GM21786 (cell line): ENCODE results near the gene CCNT2.
A peak's percentile ranks its signal among the peaks of the same experiment; 100 is the strongest.
"Not testable (repeated sequence)": the region's sequence is repeated elsewhere in the genome, so short reads cannot be mapped to it uniquely, and the experiment has no call there.

Experiments used
- ATAC-seq: cut with Tn5 transposase; IDR thresholded peaks from one replicate; pipeline ENCODE4 v1.9.1; 2021; ENCODE audit not compliant: unreplicated experiment

The CCNT2 gene

DNA sequence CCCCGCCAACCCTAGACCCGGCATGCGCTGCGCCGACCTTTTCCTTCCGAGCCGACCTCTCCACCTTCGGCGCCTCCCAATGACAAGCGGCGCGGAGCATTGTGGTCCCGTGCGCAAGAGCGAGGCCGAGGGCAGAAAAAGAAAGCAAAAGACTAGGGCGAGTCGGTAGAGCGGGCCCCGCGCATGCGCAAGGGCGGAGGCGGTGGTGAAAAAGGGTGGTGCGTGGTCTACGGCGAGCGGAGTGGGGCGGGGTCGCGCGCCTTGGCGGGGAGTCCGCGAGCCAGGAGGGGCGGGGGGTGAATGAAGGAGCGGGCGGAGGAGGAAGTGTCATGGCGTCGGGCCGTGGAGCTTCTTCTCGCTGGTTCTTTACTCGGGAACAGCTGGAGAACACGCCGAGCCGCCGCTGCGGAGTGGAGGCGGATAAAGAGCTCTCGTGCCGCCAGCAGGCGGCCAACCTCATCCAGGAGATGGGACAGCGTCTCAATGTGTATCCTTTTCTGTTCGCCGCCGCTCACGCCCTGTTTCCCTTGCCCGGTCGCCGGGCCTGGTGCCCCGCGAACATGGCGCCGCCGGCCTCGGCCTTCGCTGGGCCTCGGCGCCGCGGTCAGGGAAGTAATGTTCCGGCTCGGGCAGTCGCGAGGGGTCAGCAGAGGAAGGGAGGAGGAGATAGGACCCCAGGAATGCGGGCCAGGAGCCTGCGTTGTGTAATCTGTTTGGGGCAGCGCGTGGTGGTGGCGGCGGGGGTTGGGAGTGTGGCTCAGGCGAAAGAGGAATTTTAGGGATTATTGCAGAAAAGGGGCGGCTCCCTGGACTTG is at the start of gene CCNT2:
Gene CCNT2 (plus strand): TSS at position 297 of the 815 bp plus-strand sequence. CDS start 33 bp downstream, at position 330.
- ATAC-seq, result peak; percentile 80

DNA sequence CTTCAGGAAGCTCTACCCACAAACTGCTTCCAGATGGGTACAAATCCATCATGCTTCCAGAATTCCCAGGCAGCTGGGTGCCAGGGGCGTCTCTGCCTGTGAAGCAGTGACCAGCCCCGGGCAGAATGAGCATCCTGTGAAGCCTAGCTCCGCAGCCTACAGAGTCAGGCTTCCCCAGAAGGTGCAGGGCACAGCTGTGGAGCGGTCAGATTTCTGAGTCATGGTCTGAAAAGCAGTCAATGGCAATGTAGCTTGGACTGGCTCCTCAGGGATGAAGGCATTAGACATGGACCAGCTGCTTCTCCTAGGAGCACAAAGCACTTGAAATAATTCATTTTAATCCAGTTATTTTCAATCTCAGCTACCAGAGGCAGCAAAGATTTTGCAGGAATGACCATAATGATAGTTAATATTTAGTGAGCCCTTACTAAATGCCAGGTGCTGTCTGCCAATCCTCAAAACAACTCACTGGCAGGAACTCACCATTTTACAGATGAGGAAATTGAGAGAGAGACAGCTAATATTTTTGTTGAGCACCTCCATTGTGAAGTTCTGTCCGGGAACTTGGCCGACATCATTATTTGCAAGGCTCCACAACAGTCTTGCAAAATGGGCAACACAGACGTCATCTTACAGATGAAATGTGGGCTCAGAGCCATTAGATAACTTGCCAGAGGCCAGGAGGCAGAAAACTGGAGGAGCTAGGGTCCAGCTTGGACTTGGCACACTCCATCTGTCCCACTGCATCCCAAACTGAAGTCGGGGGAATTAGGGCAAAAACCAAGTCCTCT is 48.5 kb upstream of the CCNT2 start:
- ATAC-seq, result no peak

DNA sequence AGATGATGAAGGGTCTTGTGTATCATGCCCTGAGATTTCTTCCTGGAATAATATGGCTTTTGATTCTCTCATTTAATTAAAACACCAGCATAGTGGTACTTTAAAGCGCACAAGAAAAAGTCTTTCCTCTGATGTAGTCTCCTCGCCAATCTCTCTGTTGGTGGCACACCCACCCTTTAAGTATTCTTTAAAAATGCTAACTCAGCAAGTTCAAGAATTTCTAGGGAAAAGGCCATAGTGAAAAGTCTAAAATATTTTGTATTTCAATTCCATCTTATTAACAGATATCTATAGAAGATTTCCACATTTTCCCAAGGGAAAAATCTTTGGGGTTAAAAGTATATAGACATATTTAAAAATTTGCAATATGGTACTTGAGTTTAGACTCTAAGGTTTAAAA is 45.5 kb upstream of the CCNT2 start:
- no peak for ATAC-seq

DNA sequence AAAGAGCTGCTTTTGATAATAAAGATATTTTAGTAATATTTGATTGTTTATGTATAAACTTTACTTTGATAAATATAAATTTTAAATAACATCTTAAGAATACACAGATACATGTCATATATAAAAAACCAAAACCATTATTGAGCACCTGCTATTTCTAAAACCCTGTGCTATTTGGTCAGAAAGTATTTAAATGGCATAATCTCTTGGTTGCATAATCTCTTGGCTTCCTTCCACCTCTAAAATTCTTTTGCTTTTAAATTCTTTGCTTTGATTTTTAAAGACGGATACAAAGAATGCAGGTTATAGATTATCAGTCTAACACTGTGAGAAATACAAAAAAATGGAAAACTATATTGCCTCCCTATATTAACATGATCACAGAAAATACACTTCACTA is 43.3 kb upstream of the CCNT2 start:
- ATAC-seq, result no peak

DNA sequence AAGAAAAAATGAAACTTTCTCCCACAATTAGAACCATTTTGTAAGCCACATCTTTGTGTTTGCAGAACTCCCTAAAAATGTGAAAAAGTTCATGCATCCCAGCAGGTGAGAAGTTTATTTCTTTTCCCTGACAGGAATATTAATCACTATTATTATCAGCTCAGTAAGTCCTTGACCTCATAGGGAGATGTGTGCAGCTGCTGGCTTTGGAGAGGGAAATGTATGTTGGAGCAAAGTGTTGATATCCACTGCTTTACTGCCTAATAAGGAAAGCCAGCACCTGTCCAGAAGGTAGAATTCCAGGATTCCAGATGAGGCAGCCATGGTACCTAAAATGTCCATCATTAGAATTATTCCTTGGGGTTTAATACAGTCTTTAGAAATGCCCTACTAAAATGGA is 35.8 kb upstream of the CCNT2 start:
- ATAC-seq, result no peak

DNA sequence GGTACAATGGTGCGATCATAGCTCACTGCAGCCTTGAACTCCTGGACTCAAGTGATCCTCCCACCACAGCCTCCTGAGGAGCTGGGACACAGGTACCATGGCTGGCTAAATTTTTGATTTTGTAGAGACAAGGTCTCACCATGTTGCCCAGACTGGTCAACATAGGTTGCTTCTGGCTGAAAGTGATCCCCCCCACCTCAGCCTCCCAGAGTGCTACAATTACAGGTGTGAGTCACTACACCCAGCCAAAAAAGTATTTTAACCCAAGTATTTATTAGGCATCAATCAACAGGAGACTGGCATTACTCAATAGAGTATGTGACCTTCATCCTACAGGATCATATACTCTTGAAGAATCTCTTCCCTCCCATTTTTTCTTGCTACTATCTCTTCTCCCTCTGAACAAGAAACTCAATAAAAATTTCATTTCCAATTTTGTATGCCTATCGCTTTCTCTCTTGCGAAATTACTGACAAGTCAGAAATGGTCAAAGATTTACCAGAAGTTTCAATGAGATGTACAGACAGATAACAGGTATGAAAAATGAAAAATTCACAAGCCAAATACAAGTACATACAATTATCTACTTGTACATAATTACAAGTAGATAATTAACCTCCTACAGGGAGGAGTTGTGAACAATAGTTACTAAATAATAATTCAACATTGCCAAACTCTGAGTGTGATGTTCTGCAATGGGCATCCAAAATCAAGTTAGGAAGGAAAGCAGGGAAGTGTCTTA is 34.9 kb upstream of the CCNT2 start:
- ATAC-seq, result no peak

DNA sequence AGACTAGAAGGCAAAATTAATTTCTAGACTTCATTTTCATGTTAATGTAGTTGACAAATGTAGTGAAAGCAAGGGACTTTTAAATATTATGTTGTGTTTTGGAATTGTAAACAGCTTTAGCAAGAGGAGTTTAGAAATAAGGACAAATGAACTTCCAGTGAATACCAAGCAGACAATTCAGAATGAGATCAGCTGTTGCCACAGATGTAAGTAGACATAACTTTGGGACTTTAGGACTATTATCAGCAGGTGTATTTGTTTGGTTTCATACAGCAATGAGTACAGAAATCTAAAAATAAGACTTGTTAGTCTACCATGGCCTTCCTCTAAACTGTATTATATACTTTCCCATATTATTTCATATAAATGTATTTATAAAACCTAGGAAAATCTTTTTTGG is 34.2 kb upstream of the CCNT2 start:
- no peak for ATAC-seq

DNA sequence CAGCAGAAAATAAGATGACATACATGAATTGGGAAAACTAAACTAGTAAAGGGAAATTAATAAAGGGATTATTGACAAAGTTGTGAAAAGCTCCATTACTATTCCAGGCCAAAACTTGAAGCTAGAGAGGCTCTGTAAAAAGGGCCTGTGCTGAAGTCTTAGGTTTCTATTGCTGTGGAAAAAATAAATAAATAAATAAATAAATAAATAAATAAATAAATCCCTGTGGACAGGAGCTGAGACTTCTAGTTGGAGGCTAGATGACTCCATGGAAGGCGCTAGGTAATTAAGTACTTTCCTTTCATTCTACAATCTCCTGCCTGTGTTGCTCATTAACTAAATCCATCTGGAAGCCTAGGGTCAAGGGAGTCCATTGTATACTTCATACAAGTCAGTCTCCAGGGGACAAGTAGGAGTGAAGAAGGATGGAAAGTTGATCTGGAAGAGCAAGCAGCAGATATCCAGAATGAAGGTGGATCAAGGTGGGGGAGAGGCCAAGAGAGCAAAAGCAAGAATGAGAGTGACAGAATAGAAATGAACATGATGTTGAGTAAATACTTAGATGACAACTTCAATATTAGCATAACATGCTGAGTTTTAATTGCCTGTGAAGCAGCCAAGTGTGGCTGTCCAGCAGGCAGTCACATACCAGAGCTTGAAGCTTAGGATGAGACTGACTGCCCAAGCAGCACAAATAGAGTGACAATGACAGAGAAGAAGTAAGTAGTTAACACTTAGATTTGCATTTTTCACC is 26.2 kb upstream of the CCNT2 start:
- no peak for ATAC-seq

DNA sequence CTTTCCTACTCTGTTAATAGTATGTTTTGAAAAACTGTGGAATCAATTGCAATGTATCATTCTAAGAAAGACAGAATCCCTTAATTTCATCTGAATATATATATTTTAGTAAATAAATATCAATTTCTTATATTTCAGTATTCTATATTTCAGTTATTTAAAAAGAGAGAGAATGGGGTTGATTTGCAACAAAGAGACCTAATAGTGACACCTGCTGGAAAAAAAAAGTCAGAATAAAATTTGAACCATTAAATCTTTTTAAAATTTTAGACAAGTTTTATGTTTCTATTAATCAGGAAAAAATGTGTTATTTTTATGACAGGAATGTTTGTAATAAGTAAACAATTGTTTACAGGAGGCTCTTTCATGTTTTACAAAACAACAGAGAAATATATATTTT is 20.7 kb upstream of the CCNT2 start:
- no peak for ATAC-seq

DNA sequence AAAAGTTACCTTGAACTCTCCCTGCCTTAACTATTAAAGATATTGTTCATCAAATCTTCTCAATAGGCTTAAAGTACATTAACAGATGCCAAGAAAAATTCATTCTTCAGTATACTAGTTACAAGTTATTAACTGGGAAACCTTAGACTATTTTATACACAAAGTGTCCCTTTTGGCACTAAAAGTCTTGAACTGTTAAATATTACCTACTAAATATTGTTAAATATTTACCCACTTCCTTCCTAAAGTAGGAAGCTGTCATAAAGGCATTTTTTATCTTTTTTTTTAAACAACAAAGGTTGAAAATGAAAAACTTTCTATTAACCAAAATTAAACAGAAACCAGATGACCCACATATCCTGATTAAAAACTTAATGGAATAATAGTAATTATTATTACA is 19.4 kb upstream of the CCNT2 start:
- ATAC-seq, result no peak

DNA sequence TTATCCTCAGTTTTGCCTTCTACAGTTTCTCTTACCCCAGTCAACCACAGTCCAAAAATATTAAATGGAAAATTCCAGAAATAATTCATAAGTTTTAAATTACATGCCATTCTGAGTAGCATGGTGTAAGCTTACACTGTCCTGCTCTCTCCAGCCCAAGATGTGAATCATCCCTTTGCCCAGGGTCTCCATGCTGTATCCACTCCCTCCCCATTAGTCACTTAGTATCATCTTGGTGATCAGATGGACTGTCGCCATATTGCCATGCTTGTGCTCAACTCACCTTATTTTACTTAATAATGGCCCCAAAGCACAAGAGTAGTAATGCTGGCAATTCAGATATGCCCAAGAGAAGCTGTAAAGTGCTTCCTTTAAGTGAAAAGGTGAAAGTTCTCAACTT is 18.5 kb upstream of the CCNT2 start:
- ATAC-seq, result no peak

DNA sequence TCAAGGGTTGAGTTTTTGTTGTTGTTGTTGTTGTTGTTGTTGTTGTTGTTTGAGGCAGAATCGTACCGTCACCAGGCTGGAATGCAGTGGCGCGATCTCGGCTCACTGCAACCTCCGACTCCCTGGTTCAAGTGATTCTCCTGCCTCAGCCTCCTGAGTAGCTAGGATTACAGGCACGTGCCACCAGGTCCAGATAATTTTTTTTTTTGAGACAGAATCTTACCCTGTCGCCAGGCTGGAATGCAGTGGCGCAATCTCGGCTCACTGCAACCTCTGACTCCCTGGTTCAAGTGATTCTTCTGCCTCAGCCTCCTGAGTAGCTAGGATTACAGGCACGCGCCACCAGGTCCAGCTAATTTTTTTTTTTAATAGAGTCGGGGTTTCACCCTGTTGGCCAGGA is 14.9 kb upstream of the CCNT2 start:
- not testable (repeated sequence) for ATAC-seq

DNA sequence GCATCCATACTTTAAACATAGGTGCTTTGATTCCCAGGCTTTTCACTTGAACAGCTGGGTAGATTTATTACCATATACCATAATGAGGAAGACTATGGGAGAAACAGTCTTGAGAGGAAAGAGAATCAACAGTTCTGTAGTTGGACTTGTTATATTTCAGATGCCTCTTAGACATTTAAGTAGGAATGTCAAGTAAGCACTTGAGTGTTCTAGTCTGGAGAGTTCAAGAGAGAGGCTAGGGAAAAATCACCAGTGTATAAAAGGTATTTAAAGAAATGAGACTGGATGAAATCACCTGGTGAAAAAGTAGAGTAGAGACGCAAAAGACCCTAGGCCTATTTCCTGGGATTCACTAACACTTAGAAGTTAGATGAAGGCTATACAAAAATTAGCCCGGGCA is 13.5 kb upstream of the CCNT2 start:
- ATAC-seq, result no peak

DNA sequence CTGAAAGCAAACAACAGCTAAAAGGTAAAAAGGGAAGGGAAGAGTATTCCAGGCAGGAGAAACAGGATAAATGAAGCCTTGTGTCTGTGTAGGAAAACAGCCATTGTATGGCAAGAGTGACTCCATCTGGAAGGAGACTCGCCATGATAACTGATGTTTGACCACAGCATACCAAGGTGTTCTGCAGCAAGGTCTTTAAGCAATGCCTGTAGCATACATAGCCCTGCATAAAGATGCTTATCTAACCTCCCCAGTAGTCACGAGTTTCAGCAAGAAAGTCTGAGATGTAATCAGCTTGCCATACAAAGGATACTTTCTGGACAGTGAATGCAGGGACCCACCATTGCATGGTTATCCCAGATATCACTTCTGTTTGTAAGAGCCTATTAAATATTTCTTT is 11.9 kb upstream of the CCNT2 start:
- no peak for ATAC-seq

DNA sequence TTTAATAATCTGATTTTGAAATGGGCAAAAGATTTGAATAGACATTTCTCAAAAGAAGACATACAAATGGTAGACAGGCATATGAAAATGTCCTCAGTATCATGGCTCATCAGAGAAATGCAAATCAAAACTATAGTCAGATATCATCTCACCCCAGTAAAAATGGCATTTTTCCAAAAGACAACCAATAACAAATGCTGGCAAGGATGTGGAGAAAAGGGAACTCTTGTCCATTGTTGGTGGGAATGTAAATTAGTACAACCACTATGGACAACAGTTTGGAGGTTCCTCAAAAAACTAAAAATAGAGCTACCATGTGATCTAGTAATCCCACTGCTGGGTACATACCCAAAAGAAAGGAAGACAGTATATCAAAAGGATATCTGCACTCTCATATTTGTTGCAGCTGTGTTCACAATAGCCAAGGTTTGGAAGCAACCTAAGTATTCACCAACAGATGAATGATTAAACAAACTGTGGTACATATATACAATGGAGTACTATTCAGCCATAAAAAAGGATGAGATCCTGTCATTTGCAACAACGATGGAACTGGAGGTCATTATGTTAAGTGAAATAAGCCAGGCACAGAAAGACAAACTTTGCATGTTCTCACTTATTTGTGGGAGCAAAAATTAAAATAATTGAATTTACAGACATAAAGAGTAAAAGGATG is 11.0 kb upstream of the CCNT2 start:
- ATAC-seq, result not testable (repeated sequence)

DNA sequence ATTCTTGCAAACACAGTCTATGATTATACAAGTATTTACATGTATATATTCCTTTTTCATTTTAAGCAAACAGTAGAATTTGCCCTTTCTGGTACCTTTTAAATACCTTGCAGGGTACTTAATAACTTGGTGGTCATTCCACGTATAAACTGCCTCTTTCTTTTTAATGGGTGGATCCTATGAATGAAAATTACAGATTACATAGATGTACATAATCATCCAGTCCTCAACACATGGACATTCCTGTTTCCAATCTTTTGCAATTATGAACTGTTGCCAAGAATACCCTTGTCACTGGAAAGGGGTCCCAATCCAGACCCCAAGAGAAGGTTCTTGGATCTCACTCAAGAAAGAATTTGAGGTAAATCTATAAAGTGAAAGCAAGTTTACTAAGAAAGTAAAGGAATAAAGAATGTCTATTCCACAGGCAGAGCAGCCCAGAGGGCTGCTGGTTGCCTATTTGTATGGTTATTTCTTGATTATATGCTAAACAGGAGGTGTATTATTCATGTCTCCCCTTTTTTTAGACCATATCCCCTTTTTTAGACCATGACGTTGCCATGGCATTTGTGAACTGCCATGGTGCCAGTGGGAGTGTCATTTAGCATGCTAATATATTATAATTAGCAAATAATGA is 7.7 kb upstream of the CCNT2 start:
- ATAC-seq, result no peak

DNA sequence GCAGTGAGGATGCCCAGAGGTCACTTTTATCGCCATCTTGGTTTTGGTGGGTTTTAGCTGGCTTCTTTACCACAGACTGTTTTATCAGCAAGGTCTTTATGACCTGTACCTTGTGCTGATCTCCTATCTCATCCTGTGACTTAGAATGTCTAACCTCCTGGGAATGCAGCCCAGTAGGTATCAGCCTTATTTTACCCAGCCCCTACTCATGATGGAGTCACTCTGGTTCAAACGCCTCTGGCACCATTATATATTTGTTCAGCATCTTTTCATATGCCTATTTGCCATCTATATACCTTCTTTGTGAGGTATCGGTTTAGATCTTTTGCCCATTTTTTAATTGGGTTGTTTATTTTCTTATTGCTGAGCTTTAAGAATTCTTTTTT is 7.2 kb upstream of the CCNT2 start:
- ATAC-seq, result no peak

DNA sequence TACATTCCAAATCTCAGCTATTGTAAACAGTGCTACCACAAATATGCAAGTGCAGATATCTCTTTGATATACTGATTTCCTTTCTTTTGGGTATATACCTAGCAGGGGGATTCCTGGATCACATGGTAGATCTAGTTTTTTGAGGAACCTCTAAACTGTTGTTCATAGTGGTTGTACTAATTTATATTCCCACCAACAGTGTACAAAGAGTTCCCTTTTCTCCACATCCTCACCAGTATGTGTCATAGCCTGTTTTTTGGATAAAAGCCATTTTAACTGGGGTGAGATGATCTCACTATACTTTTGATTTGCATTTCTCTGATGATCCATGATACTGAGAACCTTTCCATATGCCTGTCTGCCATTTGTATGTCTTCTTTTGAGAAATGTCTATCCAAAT is 6.3 kb upstream of the CCNT2 start:
- no peak for ATAC-seq

DNA sequence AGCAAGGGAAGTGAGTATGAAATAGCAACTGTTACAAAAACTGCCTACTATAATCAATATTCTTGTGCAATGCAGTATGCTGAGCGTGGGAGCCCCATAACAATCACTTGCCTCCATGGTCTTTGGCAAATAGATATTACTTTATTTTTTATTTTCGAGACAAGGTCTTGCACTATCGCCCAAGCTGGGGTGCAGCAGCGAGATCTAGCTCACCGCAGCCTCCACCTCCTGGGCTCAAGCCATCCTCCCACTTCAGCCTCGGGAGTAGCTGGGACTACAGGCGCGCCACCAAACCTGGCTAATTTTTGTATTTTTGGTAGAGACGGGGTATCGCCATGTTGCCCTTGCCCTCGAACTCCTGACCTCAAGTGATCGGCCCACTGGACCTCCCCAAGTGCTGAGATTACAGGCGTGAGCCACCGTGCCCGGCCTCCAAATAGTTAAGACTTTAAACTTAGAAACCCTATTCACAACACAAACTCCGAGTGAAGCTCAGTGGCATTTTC is 1.2 kb upstream of the CCNT2 start:
- ATAC-seq, result no peak
